Vagina (tissue), 2 donors: ENCODE data around the gene NID2. TPM values are rescaled to one million over a fixed set of nuclear protein-coding genes. Genes with fewer than 3 reads are reported as not detected.

Experiments
- DNase-seq, 2 donors: peaks; one replicate each; pipeline ENCODE4 v3.0.0-alpha.2; 2017; ENCODE audit errors: extremely low spot score in 2 of 2
- H3K27ac ChIP-seq: fragments of 200-600 bp; sonication (generic); one replicate; pipeline ENCODE4 v1.5.1; 2019
- H3K27me3 ChIP-seq: fragments of 200-600 bp; sonication (generic); one replicate; pipeline ENCODE4 v1.5.1; 2019
- H3K36me3 ChIP-seq, 2 donors: fragments of 200-600 bp; sonication (generic); one replicate each; pipeline ENCODE4 v1.5.1; 2017 to 2019
- H3K4me1 ChIP-seq: fragments of 200-600 bp; sonication (generic); one replicate; pipeline ENCODE4 v1.5.1; 2019
- H3K4me3 ChIP-seq, 2 donors: fragments of 200-600 bp; sonication (generic); 1 replicate in 1 of 2; 2 replicates in 1 of 2; pipeline ENCODE4 v1.5.1; 2016 to 2019
- H3K9me3 ChIP-seq: fragments of 200-600 bp; sonication (generic); one replicate; pipeline ENCODE4 v1.5.1; 2019
- CTCF ChIP-seq, 3 experiments: fragments of 450-650 bp in 2 of 3; fragments of 200-600 bp in 1 of 3; sonication (generic) in 1 of 3; IDR thresholded peaks; one replicate each; pipeline ENCODE4 v1.5.1; 2017 to 2019; ENCODE audit warnings: antibody characterized with exemption in 3 of 3, mild to moderate bottlenecking in 2 of 3, moderate library complexity in 2 of 3
- POLR2A ChIP-seq, 2 donors: fragments of 450-650 bp; IDR thresholded peaks; one replicate each; pipeline ENCODE4 v1.6.1; 2017; ENCODE audit warnings: antibody characterized with exemption in 2 of 2, mild to moderate bottlenecking in 2 of 2, moderate library complexity in 2 of 2
- POLR2AphosphoS5 ChIP-seq, 2 donors: sonication (generic); formaldehyde crosslinking; IDR thresholded peaks; one replicate each; pipeline ENCODE4 v1.9.0; 2017; ENCODE audit warnings: antibody characterized with exemption in 2 of 2, mild to moderate bottlenecking in 2 of 2, low read depth in 1 of 2; ENCODE audit not compliant: insufficient read depth in 1 of 2
- intact Hi-C: fragments of 100-400 bp; cut with DNase I; formaldehyde crosslinking; loops from one replicate; pipeline ENCODE4 v1.15.1; 2023
- total RNA-seq: library from RNA; depleted of rRNA; stranded (reverse); fragments of >200 nt; gene quantifications from one replicate; pipeline ENCODE4 v1.2.3, GENCODE V29; 2016

Gene NID2
- total RNA-seq, 1 donor from 2014 or later, result 20.1 TPM

GRCh38 chr14:52042371-52043289 lies 26.2 kb downstream of the NID2 start:
- Histone ChIP-seq H3K4me3 (no peak overlapping the region), H3K9me3 (no peaks in the 10 kb centered on the region), H3K27ac (no peak overlapping the region), H3K27me3 (no peaks in the 10 kb centered on the region), H3K36me3 (peaks cover 0 to 9% of the 10 kb centered on the region in 2 donors), H3K4me1 (peaks cover 29% of the 10 kb centered on the region)
- no peak for TF ChIP-seq POLR2AphosphoS5 (IDR thresholded peaks at IDR 0.05; ENCODE audit: insufficient read depth in 1 of 2, low read depth in 1 of 2)
- DNase-seq, result peak in 1 of 2 donors; percentile 52
- intact Hi-C loops, result no loop called here

- Histone ChIP-seq H3K9me3 (no peaks in the 10 kb centered on the region), H3K27ac (no peak overlapping the region), H3K36me3 (peaks cover 0 to 9% of the 10 kb centered on the region in 2 donors), H3K4me1 (peaks cover 27% of the 10 kb centered on the region), H3K4me3 (no peak overlapping the region), H3K27me3 (no peaks in the 10 kb centered on the region)
- intact Hi-C loops, result no loop called here
- DNase-seq, result peak in 1 of 2 donors; percentile 74
- TF ChIP-seq CTCF (IDR thresholded peaks at IDR 0.05) (no peak), POLR2AphosphoS5 (IDR thresholded peaks at IDR 0.05; ENCODE audit: insufficient read depth in 1 of 2, low read depth in 1 of 2) (no peak), POLR2A (IDR thresholded peaks at IDR 0.05) (no peak)
Measured at GRCh38 chr14:52040598-52040997, 28.3 kb downstream of the NID2 start.

GRCh38 chr14:52039124-52039815 lies 29.6 kb downstream of the NID2 start:
- intact Hi-C loops, result no loop called here
- Histone ChIP-seq H3K27me3 (no peaks in the 10 kb centered on the region), H3K27ac (no peak overlapping the region), H3K4me3 (no peak overlapping the region), H3K9me3 (no peaks in the 10 kb centered on the region), H3K4me1 (peaks cover 15% of the 10 kb centered on the region), H3K36me3 (peaks cover 0 to 9% of the 10 kb centered on the region in 2 donors)
- DNase-seq, result peak in 1 of 2 donors; percentile 60
- TF ChIP-seq POLR2A (IDR thresholded peaks at IDR 0.05) (no peak), CTCF (IDR thresholded peaks at IDR 0.05) (no peak), POLR2AphosphoS5 (IDR thresholded peaks at IDR 0.05; ENCODE audit: insufficient read depth in 1 of 2, low read depth in 1 of 2) (no peak)

GRCh38 chr14:52033101-52033642 lies 35.7 kb downstream of the NID2 start:
- H3K4me3 ChIP-seq, result no peak overlapping the region
- H3K27ac ChIP-seq, result peak overlapping the region; percentile 53
- no peaks in the 10 kb centered on the region for H3K9me3 ChIP-seq
- no peaks in the 10 kb centered on the region for H3K27me3 ChIP-seq
- no peak for DNase-seq
- TF ChIP-seq POLR2A (IDR thresholded peaks at IDR 0.05) (no peak), POLR2AphosphoS5 (IDR thresholded peaks at IDR 0.05; ENCODE audit: insufficient read depth in 1 of 2, low read depth in 1 of 2) (no peak), CTCF (IDR thresholded peaks at IDR 0.05) (no peak)
- peaks cover 26% of the 10 kb centered on the region for H3K4me1 ChIP-seq
- intact Hi-C loops, result no loop called here
- H3K36me3 ChIP-seq, result no peaks in the 10 kb centered on the region

- no peaks in the 10 kb centered on the region for H3K9me3 ChIP-seq
- no peaks in the 10 kb centered on the region for H3K27me3 ChIP-seq
- intact Hi-C loops, result no loop called here
- H3K4me1 ChIP-seq, result peaks cover 26% of the 10 kb centered on the region
- H3K36me3 ChIP-seq, result no peaks in the 10 kb centered on the region
- H3K27ac ChIP-seq, result peak overlapping the region; percentile 53
- DNase-seq, result no peak
- TF ChIP-seq CTCF (IDR thresholded peaks at IDR 0.05) (no peak), POLR2AphosphoS5 (IDR thresholded peaks at IDR 0.05; ENCODE audit: insufficient read depth in 1 of 2, low read depth in 1 of 2) (no peak), POLR2A (IDR thresholded peaks at IDR 0.05) (no peak)
- no peak overlapping the region for H3K4me3 ChIP-seq
Measured at GRCh38 chr14:52032204-52032801, 36.6 kb downstream of the NID2 start.
